ENCODE data around the gene PIP5K1B.

- TF ChIP-seq POLR2A (IDR thresholded peaks at IDR 0.05; ENCODE audit: low read depth, low read length) (no peak), CREB1 (IDR thresholded peaks at IDR 0.05; ENCODE audit: low read depth) (no peak), CTCF (IDR thresholded peaks at IDR 0.05 in 2 of 3, conservative IDR thresholded peaks at IDR 0.05 in 1 of 3; ENCODE audit: control insufficient read depth in 2 of 3, extremely low read depth in 1 of 3, insufficient read depth in 1 of 3, low read depth in 3 of 3, low read length in 3 of 3) (no peak)
Measured at GRCh38 chr9:68919661-68920060, 214.6 kb downstream of the PIP5K1B start.
